ENCODE measurements around the gene IFNL2.
A peak's percentile ranks its signal among the peaks of the same experiment; 100 is the strongest.
"Not testable (repeated sequence)": the region's sequence is repeated elsewhere in the genome, so short reads cannot be mapped to it uniquely, and the experiment has no call there.

The IFNL2 gene

DNA sequence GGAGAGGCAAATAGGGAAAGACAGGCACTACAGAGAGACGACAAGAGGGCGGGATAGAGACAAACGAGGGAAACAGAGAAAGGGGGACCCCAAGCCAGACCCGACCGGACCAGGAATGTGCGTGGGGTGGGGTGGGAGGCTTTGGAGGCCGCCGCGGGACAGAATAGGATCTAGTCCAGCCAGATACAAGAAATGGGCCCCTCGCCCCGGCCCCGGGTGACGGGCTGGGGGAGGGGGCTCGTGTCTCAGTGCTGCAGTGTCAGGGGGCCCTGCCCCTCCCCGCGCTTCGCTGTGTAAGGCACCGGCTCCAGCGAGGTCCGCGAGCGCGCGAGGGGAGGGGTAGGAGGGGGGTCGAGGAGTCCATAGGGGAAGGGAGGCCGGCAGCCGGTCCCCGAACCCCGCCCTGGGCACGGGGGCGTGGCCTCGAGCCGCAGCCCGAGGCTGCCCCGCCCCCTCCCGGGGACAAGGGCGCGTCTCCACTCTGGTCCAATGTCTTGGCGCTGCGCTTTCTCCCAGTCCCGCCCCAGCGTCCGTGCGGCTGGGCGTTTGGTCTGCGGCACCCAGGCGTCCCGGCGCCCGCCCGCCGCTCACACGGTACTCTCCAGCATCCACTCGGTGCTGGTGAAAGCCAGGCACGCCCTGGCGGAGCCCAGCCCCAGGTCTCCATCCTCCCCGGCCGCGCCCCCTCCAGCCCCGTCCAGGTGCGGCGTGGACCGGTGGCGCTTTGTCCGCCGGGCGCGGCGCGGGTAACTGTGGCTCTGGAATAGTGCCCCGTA, 39.0 kb downstream of the IFNL2 start:
- Histone ChIP-seq H3K4me1 (ENCODE audit: control insufficient read depth, insufficient read depth, low read length) (peaks cover 10% of the 10 kb centered on the region), H3K27ac (ENCODE audit: insufficient read depth, low read depth, low read length, poor library complexity, severe bottlenecking) (no peak overlapping the region), H3K36me3 (ENCODE audit: control insufficient read depth, insufficient read depth, low read length) (no peaks in the 10 kb centered on the region), H3K27me3 (ENCODE audit: control insufficient read depth, insufficient read depth, low read length, poor library complexity, severe bottlenecking) (peaks cover 48% of the 10 kb centered on the region), H3K4me3 (ENCODE audit: insufficient read depth, low read depth, low read length) (peak overlapping the region; percentile 50), H3K9me3 (ENCODE audit: control insufficient read depth, low read length) (no peaks in the 10 kb centered on the region)
- 1 to 2% methylated on average over 71 of the region's 71 CpGs for WGBS, 2 experiments

DNA sequence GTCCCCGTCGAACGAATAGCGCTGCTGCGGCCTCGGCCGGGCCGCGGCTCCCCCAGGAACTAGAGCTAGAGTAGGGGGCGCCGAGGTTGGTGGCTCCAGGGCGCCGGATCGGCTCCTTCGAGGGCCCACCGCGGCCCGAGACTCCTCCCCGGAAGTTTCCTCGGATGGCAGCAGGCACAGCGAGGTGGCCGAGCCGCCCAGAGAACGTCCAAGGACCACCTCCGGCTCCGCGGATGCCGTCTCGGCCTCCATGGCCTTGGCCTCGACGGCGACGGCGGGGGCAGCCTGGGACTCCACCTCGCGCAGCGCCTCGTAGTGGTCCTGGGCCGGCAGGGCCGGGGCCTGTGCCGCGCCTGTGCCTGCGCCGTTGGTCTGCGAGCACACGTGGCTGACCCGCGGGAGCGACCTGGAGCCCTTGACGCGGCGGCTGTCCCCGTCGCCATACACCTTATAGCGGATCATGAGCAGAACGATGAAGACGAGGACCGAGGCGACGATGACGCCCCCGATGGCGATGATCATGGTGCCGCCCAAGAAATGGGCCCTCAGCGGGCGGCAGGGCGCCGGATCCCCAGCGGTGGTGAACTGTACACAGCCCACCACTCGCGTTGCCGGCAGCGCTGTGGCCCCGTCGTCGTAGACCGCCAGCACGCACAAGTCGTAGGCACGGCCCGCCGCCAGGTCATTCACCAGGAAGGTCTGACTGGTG, 39.8 kb downstream of the IFNL2 start:
- 9% methylated on average over 82 of the region's 82 CpGs for WGBS, 2 experiments

DNA sequence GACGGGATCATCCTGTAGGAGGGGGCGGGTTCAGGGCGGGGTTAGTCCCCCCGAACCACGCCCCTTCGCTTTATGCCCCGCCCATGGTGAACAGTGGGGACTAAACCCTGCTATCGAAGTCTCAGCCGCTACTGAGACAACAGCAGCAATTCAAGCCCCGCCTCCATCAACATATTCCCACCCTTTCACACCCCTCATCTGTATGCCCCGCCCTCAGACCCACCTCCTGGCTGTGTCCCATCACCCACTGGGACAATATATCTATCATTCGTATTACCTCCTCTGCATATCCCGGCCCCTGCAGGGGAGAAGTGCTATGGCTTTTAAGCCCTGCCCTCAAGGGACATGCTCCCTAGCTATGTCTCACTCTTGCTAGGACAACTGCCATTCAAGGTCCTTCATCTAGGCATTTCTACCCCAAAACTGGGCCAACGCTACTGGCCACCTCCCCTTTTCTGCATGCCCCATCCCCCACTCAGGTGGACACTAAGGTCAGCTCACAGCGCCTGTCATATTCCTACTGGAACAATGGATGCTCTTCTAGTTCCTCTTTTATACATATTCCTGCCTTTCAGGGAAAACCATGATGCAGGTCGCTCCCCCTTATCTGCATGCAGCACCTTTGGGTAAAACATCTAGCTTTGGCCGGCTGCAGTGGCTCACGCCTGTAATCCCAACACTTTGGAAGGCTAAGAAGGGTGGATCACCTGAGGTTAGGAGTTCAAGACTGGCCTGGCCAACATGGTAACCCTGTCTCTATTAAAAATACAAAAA, 40.5 kb downstream of the IFNL2 start:
- Histone ChIP-seq H3K4me3 (ENCODE audit: insufficient read depth, low read depth, low read length) (no peak overlapping the region), H3K9me3 (ENCODE audit: control insufficient read depth, low read length) (no peaks in the 10 kb centered on the region), H3K36me3 (ENCODE audit: control insufficient read depth, insufficient read depth, low read length) (no peaks in the 10 kb centered on the region), H3K27ac (ENCODE audit: insufficient read depth, low read depth, low read length, poor library complexity, severe bottlenecking) (no peak overlapping the region), H3K27me3 (ENCODE audit: control insufficient read depth, insufficient read depth, low read length, poor library complexity, severe bottlenecking) (peaks cover 48% of the 10 kb centered on the region), H3K4me1 (ENCODE audit: control insufficient read depth, insufficient read depth, low read length) (peaks cover 10% of the 10 kb centered on the region)
- 41 to 43% methylated on average over 18 of the region's 18 CpGs for WGBS, 2 experiments

More for the DNA sequence above, 39.8 kb downstream of the IFNL2 start:
- peak overlapping the region; percentile 50 for H3K4me3 ChIP-seq (ENCODE audit: insufficient read depth, low read depth, low read length)
- H3K9me3 ChIP-seq (ENCODE audit: control insufficient read depth, low read length), result no peaks in the 10 kb centered on the region
- no peak overlapping the region for H3K27ac ChIP-seq (ENCODE audit: insufficient read depth, low read depth, low read length, poor library complexity, severe bottlenecking)
- peaks cover 48% of the 10 kb centered on the region for H3K27me3 ChIP-seq (ENCODE audit: control insufficient read depth, insufficient read depth, low read length, poor library complexity, severe bottlenecking)
- H3K4me1 ChIP-seq (ENCODE audit: control insufficient read depth, insufficient read depth, low read length), result peaks cover 10% of the 10 kb centered on the region
- H3K36me3 ChIP-seq (ENCODE audit: control insufficient read depth, insufficient read depth, low read length), result no peaks in the 10 kb centered on the region

DNA sequence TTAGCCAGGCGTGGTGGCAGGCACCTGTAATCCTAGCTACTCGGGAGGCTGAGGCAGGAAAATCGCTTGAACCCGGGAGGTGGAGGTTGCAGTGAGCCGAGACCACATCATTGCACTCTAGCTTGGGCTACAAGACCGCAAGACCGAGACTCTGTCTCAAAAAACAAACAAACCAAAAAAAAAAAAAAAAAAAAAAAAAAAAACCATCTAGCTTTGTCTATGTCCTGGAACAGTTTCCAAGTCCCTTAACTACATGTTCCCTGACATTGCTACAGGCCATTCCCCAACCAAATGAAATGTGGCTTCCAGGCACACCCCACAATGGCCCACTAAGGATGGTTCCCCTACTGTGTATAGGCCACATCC, 41.1 kb downstream of the IFNL2 start:
- H3K36me3 ChIP-seq (ENCODE audit: control insufficient read depth, insufficient read depth, low read length); H3K9me3 ChIP-seq (ENCODE audit: control insufficient read depth, low read length); H3K27ac ChIP-seq (ENCODE audit: insufficient read depth, low read depth, low read length, poor library complexity, severe bottlenecking); H3K4me3 ChIP-seq (ENCODE audit: insufficient read depth, low read depth, low read length): not testable (repeated sequence)
- WGBS, 2 experiments, result 95 to 97% methylated on average over 7 of the region's 7 CpGs
- Histone ChIP-seq H3K4me1 (ENCODE audit: control insufficient read depth, insufficient read depth, low read length) (peaks cover 10% of the 10 kb centered on the region), H3K27me3 (ENCODE audit: control insufficient read depth, insufficient read depth, low read length, poor library complexity, severe bottlenecking) (peaks cover 45% of the 10 kb centered on the region)

GRCh38 chr19:39310558-39311311, 42.5 kb downstream of the IFNL2 start:
- WGBS, 2 experiments, result 65 to 71% methylated on average over 11 of the region's 11 CpGs
- Histone ChIP-seq H3K27me3 (ENCODE audit: control insufficient read depth, insufficient read depth, low read length, poor library complexity, severe bottlenecking) (peaks cover 33% of the 10 kb centered on the region), H3K4me3 (ENCODE audit: insufficient read depth, low read depth, low read length) (no peak overlapping the region), H3K4me1 (ENCODE audit: control insufficient read depth, insufficient read depth, low read length) (peaks cover 5% of the 10 kb centered on the region), H3K36me3 (ENCODE audit: control insufficient read depth, insufficient read depth, low read length) (no peaks in the 10 kb centered on the region), H3K27ac (ENCODE audit: insufficient read depth, low read depth, low read length, poor library complexity, severe bottlenecking) (no peak overlapping the region), H3K9me3 (ENCODE audit: control insufficient read depth, low read length) (no peaks in the 10 kb centered on the region)

DNA sequence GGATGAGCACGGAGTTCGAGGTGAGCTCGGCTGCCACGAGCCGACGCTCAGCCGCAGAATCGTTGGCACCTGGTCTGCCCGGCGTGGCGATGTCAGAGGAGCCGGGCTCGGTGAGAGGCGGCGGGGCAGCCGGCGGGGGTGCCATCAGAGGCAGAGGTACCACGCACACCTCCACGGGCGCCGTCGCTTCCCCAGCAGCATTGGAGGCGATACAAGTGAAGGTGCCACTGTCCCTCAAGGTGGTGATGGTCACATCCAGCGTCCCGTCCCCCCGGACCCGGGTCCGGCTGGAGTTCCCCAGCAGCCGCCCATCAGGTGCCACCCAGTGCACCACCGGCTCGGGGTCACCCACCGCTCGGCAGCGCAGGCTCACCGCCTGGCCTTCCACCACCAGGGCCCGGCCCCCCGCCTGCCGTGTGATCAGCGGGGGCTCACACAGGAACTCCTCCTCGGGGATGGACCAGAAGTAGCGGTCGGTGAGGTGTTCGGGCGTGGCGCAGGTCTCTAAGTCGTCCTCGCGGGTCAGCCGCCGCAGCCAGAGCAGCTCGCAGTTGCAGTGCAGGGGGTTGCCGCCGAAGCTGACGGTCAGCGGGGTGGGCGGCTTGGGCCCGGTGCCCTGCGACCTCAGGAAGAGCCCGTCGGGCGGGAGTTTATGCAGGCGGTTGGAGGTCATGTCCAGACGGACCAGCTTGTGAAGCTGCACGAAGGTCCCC, 46.0 kb downstream of the IFNL2 start:
- Histone ChIP-seq H3K9me3 (ENCODE audit: control insufficient read depth, low read length) (no peaks in the 10 kb centered on the region), H3K4me1 (ENCODE audit: control insufficient read depth, insufficient read depth, low read length) (no peaks in the 10 kb centered on the region), H3K27me3 (ENCODE audit: control insufficient read depth, insufficient read depth, low read length, poor library complexity, severe bottlenecking) (no peaks in the 10 kb centered on the region), H3K4me3 (ENCODE audit: insufficient read depth, low read depth, low read length) (no peak overlapping the region), H3K36me3 (ENCODE audit: control insufficient read depth, insufficient read depth, low read length) (no peaks in the 10 kb centered on the region), H3K27ac (ENCODE audit: insufficient read depth, low read depth, low read length, poor library complexity, severe bottlenecking) (no peak overlapping the region)
- 95 to 97% methylated on average over 64 of the region's 64 CpGs for WGBS, 2 experiments

- H3K36me3 ChIP-seq (ENCODE audit: control insufficient read depth, insufficient read depth, low read length), result no peaks in the 10 kb centered on the region
- H3K9me3 ChIP-seq (ENCODE audit: control insufficient read depth, low read length), result no peaks in the 10 kb centered on the region
- H3K4me3 ChIP-seq (ENCODE audit: insufficient read depth, low read depth, low read length), result no peak overlapping the region
- peaks cover 13% of the 10 kb centered on the region for H3K27me3 ChIP-seq (ENCODE audit: control insufficient read depth, insufficient read depth, low read length, poor library complexity, severe bottlenecking)
- peaks cover 7% of the 10 kb centered on the region for H3K4me1 ChIP-seq (ENCODE audit: control insufficient read depth, insufficient read depth, low read length)
- H3K27ac ChIP-seq (ENCODE audit: insufficient read depth, low read depth, low read length, poor library complexity, severe bottlenecking), result no peak overlapping the region
- 92% methylated on average over 1 of the region's 1 CpG; no CpG with 5 or more reads in 1 of the 2 experiments for WGBS, 2 experiments
These were observed 47.7 kb downstream of the IFNL2 start for GRCh38 chr19:39315933-39316332.

DNA sequence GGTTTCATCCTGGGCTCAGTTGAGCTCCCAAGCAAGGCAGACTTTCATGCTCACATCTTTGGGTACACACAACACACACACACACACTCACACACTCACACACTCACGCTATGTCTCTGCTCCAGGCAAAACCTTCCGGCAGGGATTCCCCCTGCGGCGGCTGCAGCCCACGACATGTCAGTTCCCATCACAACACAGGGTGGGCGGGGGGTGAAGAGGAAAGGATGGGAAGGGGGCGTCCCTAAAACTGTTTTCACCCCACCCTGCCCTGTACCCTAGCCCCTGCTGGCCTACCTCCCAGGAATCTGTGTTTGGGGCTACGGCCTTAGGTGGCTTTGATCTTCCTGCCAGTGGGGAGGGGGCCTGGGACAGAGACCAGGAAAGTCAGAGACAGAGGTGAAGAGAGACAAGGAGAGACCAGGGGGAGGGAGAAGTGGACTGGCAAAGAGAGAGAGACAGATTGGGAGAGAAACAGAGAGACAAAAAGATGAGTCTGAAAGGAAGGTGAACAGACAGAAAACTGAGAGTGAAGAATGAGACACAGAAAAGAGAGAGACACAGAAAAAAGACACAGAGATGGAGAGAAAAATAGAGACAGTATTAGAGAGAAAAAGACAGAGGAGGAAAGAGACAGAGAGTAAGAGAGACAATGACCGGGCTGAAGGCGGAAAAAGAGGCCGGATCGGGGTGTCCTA, 48.6 kb downstream of the IFNL2 start:
- Histone ChIP-seq H3K4me3 (ENCODE audit: insufficient read depth, low read depth, low read length) (no peak overlapping the region), H3K36me3 (ENCODE audit: control insufficient read depth, insufficient read depth, low read length) (no peaks in the 10 kb centered on the region), H3K4me1 (ENCODE audit: control insufficient read depth, insufficient read depth, low read length) (peaks cover 7% of the 10 kb centered on the region), H3K9me3 (ENCODE audit: control insufficient read depth, low read length) (no peaks in the 10 kb centered on the region), H3K27ac (ENCODE audit: insufficient read depth, low read depth, low read length, poor library complexity, severe bottlenecking) (no peak overlapping the region), H3K27me3 (ENCODE audit: control insufficient read depth, insufficient read depth, low read length, poor library complexity, severe bottlenecking) (peaks cover 13% of the 10 kb centered on the region)
- WGBS, 2 experiments, result 83 to 86% methylated on average over 11 to 12 of the region's 12 CpGs

DNA sequence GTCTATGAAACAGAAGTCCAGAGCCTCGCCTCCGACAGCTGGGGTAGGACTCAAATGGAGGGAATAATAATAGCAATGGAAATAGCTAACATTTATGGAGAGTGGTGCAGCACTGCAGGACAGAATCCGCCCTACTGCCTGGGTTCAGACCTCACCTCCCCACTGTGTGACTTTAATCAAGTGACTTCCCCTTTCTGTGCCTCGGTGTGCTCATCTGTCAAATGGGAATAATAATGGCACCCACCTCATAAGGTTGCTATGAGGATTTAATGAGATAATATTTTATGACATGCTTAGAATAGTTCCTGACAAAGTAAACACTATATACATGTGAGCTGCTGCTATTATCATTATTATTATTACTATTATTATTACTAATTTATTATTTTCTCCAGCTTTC, 49.3 kb downstream of the IFNL2 start:
- whole genome bisulfite sequencing, 2 experiments, result 90 to 94% methylated on average over 4 of the region's 4 CpGs
- no peaks in the 10 kb centered on the region for H3K9me3 ChIP-seq (ENCODE audit: control insufficient read depth, low read length)
- no peaks in the 10 kb centered on the region for H3K36me3 ChIP-seq (ENCODE audit: control insufficient read depth, insufficient read depth, low read length)
- no peak overlapping the region for H3K27ac ChIP-seq (ENCODE audit: insufficient read depth, low read depth, low read length, poor library complexity, severe bottlenecking)
- peaks cover 13% of the 10 kb centered on the region for H3K27me3 ChIP-seq (ENCODE audit: control insufficient read depth, insufficient read depth, low read length, poor library complexity, severe bottlenecking)
- peaks cover 7% of the 10 kb centered on the region for H3K4me1 ChIP-seq (ENCODE audit: control insufficient read depth, insufficient read depth, low read length)
- H3K4me3 ChIP-seq (ENCODE audit: insufficient read depth, low read depth, low read length), result no peak overlapping the region
